GM19238 (cell line): Measurements from ENCODE around the gene CFAP74.

Source experiments
- DNase-seq: peaks from one replicate; pipeline ENCODE4 v3.0.0; 2011; ENCODE audit warnings: low spot score; ENCODE audit not compliant: insufficient read length

Gene CFAP74

GRCh38 chr1:1917995-1918900 is 85.3 kb downstream of the CFAP74 start:
- DNase-seq, result no peak

- DNase-seq, result no peak
These were observed 86.1 kb downstream of the CFAP74 start for GRCh38 chr1:1917304-1917976.

- no peak for DNase-seq
These were observed 86.7 kb downstream of the CFAP74 start for GRCh38 chr1:1916851-1917251.

GRCh38 chr1:1915911-1916840 is 87.4 kb downstream of the CFAP74 start:
- no peak for DNase-seq

GRCh38 chr1:1914971-1915692 is 88.5 kb downstream of the CFAP74 start, which contains the start of gene CALML6:
TSS of gene CALML6 (plus strand) at chr1:1915260. CDS start at chr1:1915281, 21 bp downstream.
- DNase-seq, result no peak

GRCh38 chr1:1914101-1914970 is 89.2 kb downstream of the CFAP74 start:
- no peak for DNase-seq

- no peak for DNase-seq
These were observed 92.1 kb downstream of the CFAP74 start for GRCh38 chr1:1911350-1912041.

- no peak for DNase-seq
These were observed 92.8 kb downstream of the CFAP74 start for GRCh38 chr1:1910651-1911331.

GRCh38 chr1:1910033-1910465 is 93.5 kb downstream of the CFAP74 start:
- DNase-seq, result no peak

GRCh38 chr1:1908506-1908791 is 95.1 kb downstream of the CFAP74 start:
- DNase-seq, result peak; percentile 46

GRCh38 chr1:1907098-1907736 is 96.4 kb downstream of the CFAP74 start:
- DNase-seq, result peak; percentile 52

GRCh38 chr1:1906185-1907097 is 97.1 kb downstream of the CFAP74 start:
- peak; percentile 78 for DNase-seq

GRCh38 chr1:1903224-1903623 is 100.4 kb downstream of the CFAP74 start:
- DNase-seq, result no peak

GRCh38 chr1:1901641-1902294 is 101.8 kb downstream of the CFAP74 start:
- DNase-seq, result no peak

- DNase-seq, result no peak
These were observed 102.5 kb downstream of the CFAP74 start for GRCh38 chr1:1900883-1901640.

- no peak for DNase-seq
These were observed 103.6 kb downstream of the CFAP74 start for GRCh38 chr1:1899967-1900327.
